Activated CD8-positive, alpha-beta T cell treated with anti-CD3 and anti-CD28 coated beads for 36 hours (primary cell): Measurements from ENCODE around the gene NPHP4. TPM values are rescaled to one million over a fixed set of nuclear protein-coding genes. Genes with fewer than 3 reads are reported as not detected.

ENCODE experiments used
- ATAC-seq: fragments of 200-7000 bp; cut with Tn5 transposase; one replicate; pipeline ENCODE4 v1.10.0; 2021; ENCODE audit warnings: mild to moderate bottlenecking, moderate library complexity
- CTCF ChIA-PET: fragments of 350-600 bp; sonication (Branson Sonifier 250); formaldehyde crosslinking; loops from one replicate; lab custom pipeline; 2021; ENCODE audit warnings: antibody characterized with exemption; lab: Charles Lee
- POLR2A ChIA-PET: fragments of 350-600 bp; sonication (Branson Sonifier 250); formaldehyde crosslinking; loops from one replicate; lab custom pipeline; 2021; ENCODE audit warnings: antibody characterized with exemption; lab: Charles Lee
- DNase-seq: peaks from one replicate; pipeline ENCODE4 v3.0.0-alpha.2; 2020
- H3K27ac Mint-ChIP-seq: one replicate; pipeline ENCODE4 v1.8.0; 2021; ENCODE audit warnings: mild to moderate bottlenecking, mixed read lengths
- H3K27me3 Mint-ChIP-seq: one replicate; pipeline ENCODE4 v1.8.0; 2021; ENCODE audit warnings: mixed read lengths
- H3K36me3 Mint-ChIP-seq: one replicate; pipeline ENCODE4 v1.8.0; 2021; ENCODE audit warnings: low read depth, mixed read lengths
- H3K4me1 Mint-ChIP-seq: one replicate; pipeline ENCODE4 v1.8.0; 2021; ENCODE audit warnings: low read depth, mixed read lengths
- H3K4me3 Mint-ChIP-seq: one replicate; pipeline ENCODE4 v1.8.0; 2021; ENCODE audit warnings: mild to moderate bottlenecking, moderate library complexity, mixed read lengths
- H3K9me3 Mint-ChIP-seq: one replicate; pipeline ENCODE4 v1.8.0; 2021; ENCODE audit warnings: mixed read lengths
- intact Hi-C: fragments of 100-400 bp; cut with micrococcal nuclease; formaldehyde crosslinking; loops from one replicate; pipeline ENCODE4 v1.10.0; 2022
- total RNA-seq, 2 experiments: library from RNA; stranded (reverse); gene quantifications; one replicate each; pipeline ENCODE4 v1.2.3, GENCODE V29; 2021
- TF ChIP-seq, protein P1 (sequence below): fragments of 200-600 bp; IDR thresholded peaks from one replicate; pipeline ENCODE4 v1.8.0; 2022; ENCODE audit warnings: antibody characterized with exemption, mild to moderate bottlenecking

NPHP4 gene
- total RNA-seq, 2 experiments from 2014 or later = 16.5 to 16.8 TPM

DNA sequence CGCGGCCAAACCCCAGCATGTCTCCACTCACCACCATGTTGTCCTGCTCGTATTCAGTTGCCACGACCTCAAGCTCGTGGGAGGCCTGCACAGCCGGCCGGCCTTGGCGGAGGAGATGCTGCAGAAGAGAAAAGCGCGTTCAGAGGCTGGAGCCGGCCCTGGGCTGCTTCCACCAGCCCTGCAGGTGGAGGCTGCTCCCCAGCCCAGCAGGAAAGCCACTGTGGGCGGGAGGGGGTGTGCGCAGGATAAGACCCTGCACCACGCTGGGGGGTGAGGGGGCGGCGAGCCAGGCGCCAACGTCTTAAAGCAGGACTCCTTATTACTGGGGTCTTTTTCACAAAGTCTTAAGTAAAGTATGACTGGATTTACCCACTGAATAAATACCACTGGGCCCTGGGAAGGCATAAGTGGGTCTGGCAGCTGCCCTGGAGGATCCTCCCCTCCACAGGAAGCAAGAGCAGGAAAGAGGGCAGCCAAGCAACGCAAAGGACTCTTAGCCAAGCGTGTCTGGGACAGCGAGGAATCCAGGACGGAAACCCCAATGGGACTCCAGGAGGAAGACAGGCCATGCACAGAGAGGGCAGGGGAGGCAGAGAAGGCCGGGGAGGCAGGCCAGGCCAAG lies 104.8 kb downstream of the NPHP4 start:
- no peaks in the 10 kb centered on the region for H3K36me3 Mint-ChIP-seq
- H3K27ac Mint-ChIP-seq = no peak overlapping the region
- H3K27me3 Mint-ChIP-seq = no peaks in the 10 kb centered on the region
- TF ChIP-seq, protein P1, sequence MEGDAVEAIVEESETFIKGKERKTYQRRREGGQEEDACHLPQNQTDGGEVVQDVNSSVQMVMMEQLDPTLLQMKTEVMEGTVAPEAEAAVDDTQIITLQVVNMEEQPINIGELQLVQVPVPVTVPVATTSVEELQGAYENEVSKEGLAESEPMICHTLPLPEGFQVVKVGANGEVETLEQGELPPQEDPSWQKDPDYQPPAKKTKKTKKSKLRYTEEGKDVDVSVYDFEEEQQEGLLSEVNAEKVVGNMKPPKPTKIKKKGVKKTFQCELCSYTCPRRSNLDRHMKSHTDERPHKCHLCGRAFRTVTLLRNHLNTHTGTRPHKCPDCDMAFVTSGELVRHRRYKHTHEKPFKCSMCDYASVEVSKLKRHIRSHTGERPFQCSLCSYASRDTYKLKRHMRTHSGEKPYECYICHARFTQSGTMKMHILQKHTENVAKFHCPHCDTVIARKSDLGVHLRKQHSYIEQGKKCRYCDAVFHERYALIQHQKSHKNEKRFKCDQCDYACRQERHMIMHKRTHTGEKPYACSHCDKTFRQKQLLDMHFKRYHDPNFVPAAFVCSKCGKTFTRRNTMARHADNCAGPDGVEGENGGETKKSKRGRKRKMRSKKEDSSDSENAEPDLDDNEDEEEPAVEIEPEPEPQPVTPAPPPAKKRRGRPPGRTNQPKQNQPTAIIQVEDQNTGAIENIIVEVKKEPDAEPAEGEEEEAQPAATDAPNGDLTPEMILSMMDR = no peak
- intact Hi-C loops = no loop called here
- no peaks in the 10 kb centered on the region for H3K9me3 Mint-ChIP-seq
- ChIA-PET POLR2A (no interaction called here), CTCF (no interaction called here)
- H3K4me3 Mint-ChIP-seq = no peak overlapping the region
- H3K4me1 Mint-ChIP-seq = no peaks in the 10 kb centered on the region
- DNase-seq = no peak
- no peak for ATAC-seq

DNA sequence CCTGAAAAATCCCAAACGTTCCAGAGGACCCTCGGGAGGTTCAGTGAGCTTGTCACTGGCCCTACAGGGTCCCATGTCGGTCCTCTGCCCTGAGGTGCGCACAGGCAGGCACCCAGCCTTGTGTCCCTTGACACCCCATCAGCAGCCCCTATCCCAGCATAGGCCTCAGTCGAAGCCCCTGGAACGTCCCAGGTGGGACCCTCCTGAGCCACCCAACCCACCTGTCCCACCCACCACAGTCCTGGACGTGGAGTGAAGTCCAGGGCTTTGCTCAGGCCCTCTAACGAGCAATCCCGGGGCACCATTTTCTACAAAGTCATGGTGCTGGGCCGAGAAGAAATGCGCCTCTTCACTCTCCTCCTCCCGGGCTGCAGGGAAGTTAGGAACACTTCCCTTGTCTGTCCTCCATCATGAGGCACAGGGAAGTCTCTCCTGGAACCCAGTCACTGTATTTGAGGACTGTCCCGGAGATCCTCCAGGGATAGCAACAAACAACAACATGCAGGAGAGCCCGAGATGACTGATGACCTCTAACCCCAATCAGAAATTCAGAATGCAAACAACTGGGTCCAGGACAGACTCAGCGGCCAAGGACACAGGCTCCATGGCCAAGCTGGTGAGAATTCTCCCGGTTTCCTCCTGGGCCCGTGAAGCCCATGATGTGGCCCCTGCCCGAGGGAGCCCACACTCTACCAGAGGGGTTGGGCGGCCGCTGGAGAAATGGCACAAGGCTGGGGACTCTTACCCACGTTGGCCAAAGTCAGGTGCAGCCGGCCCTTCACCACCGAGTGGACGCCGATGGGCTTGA lies 105.5 kb downstream of the NPHP4 start:
- TF ChIP-seq, protein P1 = no peak
- no peak overlapping the region for H3K27ac Mint-ChIP-seq
- H3K4me1 Mint-ChIP-seq = no peaks in the 10 kb centered on the region
- intact Hi-C loops = no loop called here
- ChIA-PET POLR2A (no interaction called here), CTCF (no interaction called here)
- H3K36me3 Mint-ChIP-seq = no peaks in the 10 kb centered on the region
- ATAC-seq (no peak), DNase-seq (no peak)
- H3K27me3 Mint-ChIP-seq = no peaks in the 10 kb centered on the region
- no peaks in the 10 kb centered on the region for H3K9me3 Mint-ChIP-seq
- H3K4me3 Mint-ChIP-seq = no peak overlapping the region

DNA sequence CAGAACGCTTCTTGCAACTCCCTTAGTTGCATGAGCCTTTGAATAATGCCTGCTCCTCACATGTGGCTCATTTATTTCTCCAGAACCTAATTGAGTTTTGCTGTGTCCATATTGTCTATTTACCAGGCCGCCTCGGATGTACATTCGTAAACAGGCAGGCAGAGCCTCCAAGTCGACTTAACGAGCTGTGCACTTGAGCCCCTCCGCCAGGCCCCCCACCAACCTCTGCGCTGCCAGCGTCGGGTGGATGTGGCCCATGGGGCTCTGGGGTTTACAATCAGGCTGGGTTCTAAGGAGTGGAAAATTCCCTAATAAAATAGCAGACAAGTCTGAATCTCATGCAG lies 106.1 kb downstream of the NPHP4 start:
- POLR2A ChIA-PET = no interaction called here
- Mint-ChIP-seq H3K36me3 (peaks cover 1% of the 10 kb centered on the region), H3K27ac (no peak overlapping the region), H3K4me1 (no peaks in the 10 kb centered on the region), H3K9me3 (no peaks in the 10 kb centered on the region), H3K27me3 (no peaks in the 10 kb centered on the region), H3K4me3 (no peak overlapping the region)
- TF ChIP-seq, protein P1 = no peak
- CTCF ChIA-PET = interaction anchor here (0.7 kb wide), 1 partner anchor 16 kb away, joined by 3 read pairs; no protein-coding TSS in a partner anchor
- DNase-seq (no peak), ATAC-seq (no peak)
- intact Hi-C loops = no loop called here

DNA sequence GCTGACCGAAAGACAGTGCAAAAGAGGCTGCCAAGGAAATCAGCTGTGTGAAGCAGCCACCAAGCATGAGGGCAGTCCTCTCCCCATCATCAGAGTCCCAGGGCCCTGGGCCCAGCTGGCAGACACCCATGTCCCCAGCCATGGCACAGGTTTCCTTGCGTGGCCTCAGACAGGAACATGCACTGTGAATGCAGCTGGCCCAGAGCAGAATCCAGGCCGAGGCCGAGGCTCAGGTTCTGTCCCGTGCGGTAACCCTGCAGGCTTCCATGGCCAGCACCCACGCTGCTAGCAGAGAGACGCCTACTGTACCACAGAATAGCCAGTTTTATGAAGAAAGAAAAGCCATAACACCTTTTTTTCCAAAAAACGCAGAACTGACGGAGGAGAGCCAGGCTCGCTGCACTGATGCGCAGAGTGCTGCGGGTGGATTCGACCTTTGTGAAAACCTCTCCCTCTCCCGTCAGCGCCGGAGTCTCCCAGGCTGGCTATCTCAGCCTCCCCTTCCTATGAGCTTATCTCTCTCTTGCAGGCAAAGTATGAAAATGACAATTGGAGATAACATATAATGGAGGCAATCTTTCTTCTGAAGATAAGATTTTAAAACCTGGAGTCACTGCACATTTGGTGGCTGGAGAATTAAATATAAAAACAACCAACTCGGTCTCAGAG lies 106.6 kb downstream of the NPHP4 start:
- POLR2A ChIA-PET = no interaction called here
- DNase-seq (no peak), ATAC-seq (no peak)
- TF ChIP-seq, protein P1 = no peak
- H3K27ac Mint-ChIP-seq = no peak overlapping the region
- peaks cover 4% of the 10 kb centered on the region for H3K36me3 Mint-ChIP-seq
- H3K4me3 Mint-ChIP-seq = no peak overlapping the region
- CTCF ChIA-PET = interaction anchor here (0.7 kb wide), 1 partner anchor 16 kb away, joined by 3 read pairs; no protein-coding TSS in a partner anchor
- intact Hi-C loops = no loop called here
- no peaks in the 10 kb centered on the region for H3K9me3 Mint-ChIP-seq
- H3K4me1 Mint-ChIP-seq = no peaks in the 10 kb centered on the region
- H3K27me3 Mint-ChIP-seq = no peaks in the 10 kb centered on the region

DNA sequence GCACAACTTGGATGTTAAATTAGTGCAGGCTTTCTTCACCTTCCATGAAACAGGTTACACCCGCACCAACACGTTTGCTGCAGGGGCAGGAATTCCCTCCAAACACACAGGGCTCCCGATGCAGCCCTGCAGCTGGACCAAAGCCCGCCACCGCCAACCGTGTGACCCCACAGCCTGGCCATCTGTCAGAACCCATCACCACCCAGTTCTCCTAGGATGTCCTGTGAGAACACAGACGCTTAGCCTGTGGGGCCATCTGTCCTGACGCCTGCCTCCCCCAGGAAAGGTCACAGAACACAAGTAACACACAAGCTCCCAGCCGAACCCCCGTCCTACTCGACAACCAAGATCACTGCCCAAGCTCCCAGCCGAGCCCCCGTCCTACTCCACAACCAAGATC lies 108.1 kb downstream of the NPHP4 start:
- peaks cover 4% of the 10 kb centered on the region for H3K9me3 Mint-ChIP-seq
- peaks cover 12% of the 10 kb centered on the region for H3K36me3 Mint-ChIP-seq
- TF ChIP-seq, protein P1 = no peak
- H3K27ac Mint-ChIP-seq = no peak overlapping the region
- intact Hi-C loops = no loop called here
- no peak for DNase-seq
- no peaks in the 10 kb centered on the region for H3K27me3 Mint-ChIP-seq
- ChIA-PET POLR2A (no interaction called here), CTCF (no interaction called here)
- no peak overlapping the region for H3K4me3 Mint-ChIP-seq
- no peaks in the 10 kb centered on the region for H3K4me1 Mint-ChIP-seq
- no peak for ATAC-seq
